Measurements from ENCODE around the gene FAHD1.

DNA sequence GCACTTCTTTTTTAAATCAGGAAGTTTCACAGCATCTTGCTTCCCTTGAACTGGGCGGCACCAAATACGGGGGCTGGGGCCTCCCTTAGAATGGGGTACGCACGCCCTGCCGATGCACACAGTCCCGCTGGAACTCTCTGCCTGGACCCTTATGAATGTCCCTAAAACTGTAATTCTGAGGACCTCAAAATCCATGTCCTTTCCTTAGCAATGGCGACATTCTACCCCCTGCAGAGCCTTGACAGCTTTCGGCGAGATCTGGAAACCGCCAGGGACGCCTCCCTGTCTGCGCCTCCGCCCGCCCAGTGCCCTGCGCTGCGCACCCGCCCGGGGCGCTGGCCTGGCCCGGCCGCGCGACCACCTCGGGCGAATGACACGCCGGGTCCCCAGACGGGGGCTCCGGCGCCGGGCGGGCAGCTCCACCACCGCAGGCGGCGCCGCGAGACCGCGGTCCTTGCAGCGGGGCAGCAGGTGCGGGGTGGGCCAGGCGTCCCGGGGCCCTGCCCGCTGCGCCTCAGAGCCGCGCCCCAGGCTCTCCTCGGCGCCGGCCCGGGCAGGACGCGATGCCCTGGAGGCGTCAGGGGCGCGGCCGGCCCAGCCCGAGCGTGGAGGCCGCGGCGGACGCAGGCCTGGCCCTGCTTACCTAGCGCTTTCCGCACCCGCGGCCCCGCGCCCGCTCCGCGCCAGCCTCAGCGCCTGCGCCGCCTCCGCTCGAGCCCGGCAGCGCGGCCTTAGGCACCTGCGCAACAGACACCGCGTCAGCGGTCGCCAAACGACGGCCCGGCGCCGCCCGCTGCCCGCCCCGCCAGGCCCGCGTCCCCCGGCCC, 929 bp upstream of the FAHD1 start:
- TF ChIP-seq, protein P1, sequence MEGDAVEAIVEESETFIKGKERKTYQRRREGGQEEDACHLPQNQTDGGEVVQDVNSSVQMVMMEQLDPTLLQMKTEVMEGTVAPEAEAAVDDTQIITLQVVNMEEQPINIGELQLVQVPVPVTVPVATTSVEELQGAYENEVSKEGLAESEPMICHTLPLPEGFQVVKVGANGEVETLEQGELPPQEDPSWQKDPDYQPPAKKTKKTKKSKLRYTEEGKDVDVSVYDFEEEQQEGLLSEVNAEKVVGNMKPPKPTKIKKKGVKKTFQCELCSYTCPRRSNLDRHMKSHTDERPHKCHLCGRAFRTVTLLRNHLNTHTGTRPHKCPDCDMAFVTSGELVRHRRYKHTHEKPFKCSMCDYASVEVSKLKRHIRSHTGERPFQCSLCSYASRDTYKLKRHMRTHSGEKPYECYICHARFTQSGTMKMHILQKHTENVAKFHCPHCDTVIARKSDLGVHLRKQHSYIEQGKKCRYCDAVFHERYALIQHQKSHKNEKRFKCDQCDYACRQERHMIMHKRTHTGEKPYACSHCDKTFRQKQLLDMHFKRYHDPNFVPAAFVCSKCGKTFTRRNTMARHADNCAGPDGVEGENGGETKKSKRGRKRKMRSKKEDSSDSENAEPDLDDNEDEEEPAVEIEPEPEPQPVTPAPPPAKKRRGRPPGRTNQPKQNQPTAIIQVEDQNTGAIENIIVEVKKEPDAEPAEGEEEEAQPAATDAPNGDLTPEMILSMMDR (IDR thresholded peaks at IDR 0.05): peak in 4 of 6 experiments; percentile 5 to 53 (median 45)
- TF ChIP-seq POLR2A (IDR thresholded peaks at IDR 0.05): no peak
